NCI-H1105 (cell line): ENCODE results near the gene SUSD2.
"Not testable (repeated sequence)": the region's sequence is repeated elsewhere in the genome, so short reads cannot be mapped to it uniquely, and the experiment has no call there.

Experiments
- DNase-seq: peaks from one replicate; lab custom pipeline; 2025; lab: John Stamatoyannopoulos, UW

The SUSD2 gene, protein sequence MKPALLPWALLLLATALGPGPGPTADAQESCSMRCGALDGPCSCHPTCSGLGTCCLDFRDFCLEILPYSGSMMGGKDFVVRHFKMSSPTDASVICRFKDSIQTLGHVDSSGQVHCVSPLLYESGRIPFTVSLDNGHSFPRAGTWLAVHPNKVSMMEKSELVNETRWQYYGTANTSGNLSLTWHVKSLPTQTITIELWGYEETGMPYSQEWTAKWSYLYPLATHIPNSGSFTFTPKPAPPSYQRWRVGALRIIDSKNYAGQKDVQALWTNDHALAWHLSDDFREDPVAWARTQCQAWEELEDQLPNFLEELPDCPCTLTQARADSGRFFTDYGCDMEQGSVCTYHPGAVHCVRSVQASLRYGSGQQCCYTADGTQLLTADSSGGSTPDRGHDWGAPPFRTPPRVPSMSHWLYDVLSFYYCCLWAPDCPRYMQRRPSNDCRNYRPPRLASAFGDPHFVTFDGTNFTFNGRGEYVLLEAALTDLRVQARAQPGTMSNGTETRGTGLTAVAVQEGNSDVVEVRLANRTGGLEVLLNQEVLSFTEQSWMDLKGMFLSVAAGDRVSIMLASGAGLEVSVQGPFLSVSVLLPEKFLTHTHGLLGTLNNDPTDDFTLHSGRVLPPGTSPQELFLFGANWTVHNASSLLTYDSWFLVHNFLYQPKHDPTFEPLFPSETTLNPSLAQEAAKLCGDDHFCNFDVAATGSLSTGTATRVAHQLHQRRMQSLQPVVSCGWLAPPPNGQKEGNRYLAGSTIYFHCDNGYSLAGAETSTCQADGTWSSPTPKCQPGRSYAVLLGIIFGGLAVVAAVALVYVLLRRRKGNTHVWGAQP

GRCh38 chr22:24181088-24181995 lies at the start of gene SUSD2:
Gene SUSD2 (plus strand): TSS chr22:24181487. CDS start chr22:24181520, 33 bp downstream.
- no peak for DNase-seq

DNA sequence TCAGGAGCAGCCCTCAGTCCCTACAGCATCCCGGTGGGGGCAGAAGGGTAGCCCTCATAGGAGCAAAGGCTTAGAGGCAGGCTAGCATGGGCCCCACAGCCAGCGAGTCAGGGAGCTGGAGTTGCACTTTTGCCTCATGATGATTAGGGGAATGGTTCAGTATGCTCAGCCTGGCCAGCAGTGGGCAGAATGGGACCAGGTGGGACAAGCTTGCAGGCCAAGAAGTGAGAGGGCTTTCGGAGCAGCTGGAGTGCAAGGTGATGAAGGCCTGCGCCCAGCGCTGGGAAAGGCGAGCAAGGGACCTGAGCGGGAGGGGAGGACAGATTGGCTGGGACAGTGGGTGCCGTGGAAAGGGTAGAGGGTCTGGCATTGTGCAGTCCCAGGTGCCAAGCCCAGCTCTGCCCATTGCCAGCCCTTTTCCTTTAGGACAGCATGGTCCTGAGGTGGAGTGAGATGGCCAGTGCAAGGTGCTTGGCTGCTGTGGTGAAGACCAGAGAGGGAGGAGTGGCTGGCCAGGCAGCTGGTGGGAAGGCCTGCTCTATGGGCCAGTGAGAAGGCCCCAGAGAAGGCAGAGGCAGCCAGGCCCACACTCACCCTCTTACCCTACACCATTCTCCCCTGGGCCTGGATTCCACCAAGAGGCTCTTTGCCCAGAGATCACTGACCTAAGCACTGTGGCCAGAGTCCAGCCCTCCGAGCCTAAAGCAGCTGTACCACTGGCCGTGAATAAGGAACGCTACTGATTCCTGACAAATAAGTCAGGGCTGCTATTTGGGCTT lies 47.9 kb upstream of the SUSD2 start:
- no peak for DNase-seq

DNA sequence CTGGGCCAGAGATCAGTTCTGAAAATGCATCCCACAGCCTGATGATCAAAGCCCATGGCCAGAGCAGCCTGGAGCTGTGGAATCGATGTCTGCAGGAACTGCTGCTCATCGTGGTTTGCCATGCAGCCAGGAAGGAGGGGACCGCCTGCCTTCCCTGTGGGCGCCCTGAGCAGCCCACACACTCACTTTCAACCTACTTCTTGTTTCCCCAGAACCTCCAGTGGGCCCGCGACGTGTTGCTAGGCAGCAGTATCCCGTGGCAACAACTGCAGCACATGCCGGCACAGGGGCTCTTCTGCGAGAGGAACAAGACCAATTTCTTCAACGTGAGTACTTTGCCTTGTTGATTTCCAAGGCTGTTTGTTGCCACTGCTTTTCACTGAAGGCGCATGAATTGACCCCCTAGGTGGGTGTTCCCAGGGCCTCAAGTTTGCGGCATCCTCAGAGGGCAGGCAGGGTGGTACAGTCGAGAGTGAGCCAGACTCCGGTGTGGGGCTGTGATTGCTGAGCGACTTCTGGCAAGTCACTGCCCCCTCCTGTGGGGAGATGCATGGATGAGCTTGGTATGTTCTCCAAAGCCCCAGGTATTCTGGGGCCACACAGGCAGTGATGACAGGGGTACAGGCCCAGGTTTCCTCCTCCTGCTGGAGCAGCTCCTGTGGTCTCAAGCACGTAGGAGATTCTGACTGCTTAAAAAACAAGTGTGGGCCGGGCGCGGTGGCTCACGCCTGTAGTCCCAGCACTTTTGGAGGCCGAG lies 47.0 kb upstream of the SUSD2 start:
- DNase-seq: no peak

DNA sequence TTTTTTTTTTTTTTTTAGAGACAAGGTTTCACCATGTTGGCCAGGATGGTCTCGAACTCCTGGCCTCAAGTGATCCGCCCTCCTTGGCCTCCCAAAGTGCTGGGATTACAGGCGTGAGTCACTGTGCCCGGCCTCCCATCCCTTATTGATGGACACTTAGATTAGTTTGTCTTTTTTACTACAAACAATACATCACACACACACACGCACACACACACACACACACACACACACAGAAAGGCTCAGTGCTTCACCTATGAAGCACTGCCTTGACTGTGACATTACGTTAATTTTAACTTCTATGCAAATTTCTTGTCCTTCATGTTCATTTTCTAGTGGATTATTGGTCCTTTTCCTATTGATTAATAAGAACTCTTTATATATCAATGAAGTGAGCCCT lies 44.8 kb upstream of the SUSD2 start:
- DNase-seq: not testable (repeated sequence)

- no peak for DNase-seq
Measured at GRCh38 chr22:24137595-24137994, 43.7 kb upstream of the SUSD2 start.

- no peak for DNase-seq
Measured at GRCh38 chr22:24138649-24139420, 42.5 kb upstream of the SUSD2 start.

DNA sequence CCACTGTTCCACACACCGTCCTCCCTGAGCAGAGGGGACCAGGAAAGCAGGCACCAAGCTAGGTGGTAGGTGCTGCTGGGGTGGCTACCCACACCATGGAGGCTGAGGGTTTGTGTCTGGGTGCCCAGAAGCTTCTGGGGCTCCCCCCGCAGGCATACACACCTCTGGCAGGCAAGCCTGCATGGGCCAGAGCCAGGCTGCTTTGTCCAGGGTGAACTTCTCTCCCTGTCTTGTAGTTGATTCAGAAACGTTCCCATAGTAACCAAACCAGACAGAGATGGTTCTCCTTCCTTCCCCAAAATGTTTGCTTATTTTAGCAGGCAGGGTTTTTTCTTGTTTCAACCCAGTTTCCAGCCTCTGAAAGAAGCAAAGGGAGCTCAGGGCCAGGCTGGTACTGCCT lies 40.9 kb upstream of the SUSD2 start:
- DNase-seq: no peak

GRCh38 chr22:24141586-24141985 lies 39.7 kb upstream of the SUSD2 start:
- no peak for DNase-seq

DNA sequence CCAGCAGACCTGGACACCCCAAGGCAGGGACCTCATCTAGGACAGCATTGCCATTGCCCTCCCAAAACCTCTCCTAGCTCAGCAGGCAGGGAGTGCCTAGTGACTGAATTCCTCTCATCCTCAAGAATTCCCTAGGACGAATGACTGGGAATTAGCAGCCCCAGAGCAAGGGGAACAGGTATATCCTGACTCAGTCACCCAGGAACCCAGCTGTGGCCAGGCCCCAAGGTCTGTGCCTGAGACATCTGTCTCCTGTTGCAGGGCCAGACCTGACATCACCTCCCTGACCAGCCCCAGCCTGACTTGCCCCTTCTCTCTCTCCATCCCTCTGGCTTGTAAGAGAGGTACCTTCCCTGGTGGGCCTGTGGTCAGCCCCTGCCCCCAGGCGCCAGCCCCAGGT lies 39.0 kb upstream of the SUSD2 start:
- no peak for DNase-seq

- no peak for DNase-seq
Measured at GRCh38 chr22:24142831-24143230, 38.5 kb upstream of the SUSD2 start.

- DNase-seq: no peak
Measured at GRCh38 chr22:24144056-24144777, 37.1 kb upstream of the SUSD2 start.

DNA sequence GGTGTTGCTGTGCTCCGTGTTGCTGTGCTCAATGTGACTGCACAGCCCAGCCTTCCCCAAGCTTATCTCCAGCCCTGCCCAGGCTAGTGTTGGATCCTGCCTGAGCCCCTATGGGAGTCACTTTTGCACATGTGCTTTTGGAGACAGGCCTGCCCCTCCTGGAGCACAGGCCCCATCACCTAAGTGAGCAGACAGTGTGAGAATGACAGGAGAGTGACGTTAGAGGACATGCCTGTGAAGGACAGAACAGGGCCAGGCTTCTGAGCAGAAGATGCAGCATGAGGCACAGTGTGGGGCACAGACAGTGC lies 36.6 kb upstream of the SUSD2 start:
- no peak for DNase-seq

DNA sequence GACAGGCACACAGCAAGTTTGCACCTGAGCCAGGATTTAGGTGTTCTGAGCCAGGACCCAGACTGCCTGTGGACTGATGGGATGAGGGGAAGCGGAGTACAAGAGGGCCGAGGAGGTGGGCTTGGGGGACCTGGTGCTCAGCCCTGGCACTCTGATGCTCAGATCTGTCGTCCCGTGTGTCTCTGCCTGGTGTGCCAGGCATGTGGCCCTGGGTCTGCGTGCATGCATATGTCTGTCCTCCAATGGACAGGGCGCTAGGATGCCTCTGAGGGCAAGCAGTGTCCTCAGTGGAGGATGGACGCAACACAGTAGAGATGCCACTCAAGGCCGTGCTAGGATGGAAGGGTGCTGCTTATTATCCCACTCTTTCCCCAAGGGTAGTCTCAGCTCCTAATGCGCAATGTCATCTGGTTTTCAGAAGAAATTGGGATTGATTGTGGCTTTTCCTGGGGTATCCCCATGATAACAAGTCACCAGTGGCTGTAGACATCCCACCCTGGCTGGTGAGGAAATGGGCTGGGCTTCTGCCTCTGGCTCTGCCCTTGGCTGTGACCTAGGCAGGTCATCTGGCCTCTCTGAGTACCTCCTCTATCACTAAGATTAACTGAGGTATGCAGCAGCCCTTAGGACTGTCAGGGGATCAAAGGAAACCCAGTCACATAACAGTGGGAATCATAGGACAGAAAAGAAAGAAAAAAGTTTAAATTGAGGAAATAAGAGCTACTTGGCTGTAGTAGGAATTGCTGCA lies 35.7 kb upstream of the SUSD2 start:
- DNase-seq: no peak

- DNase-seq: no peak
Measured at GRCh38 chr22:24146194-24146616, 35.1 kb upstream of the SUSD2 start.

GRCh38 chr22:24146791-24147353 lies 34.4 kb upstream of the SUSD2 start:
- no peak for DNase-seq

DNA sequence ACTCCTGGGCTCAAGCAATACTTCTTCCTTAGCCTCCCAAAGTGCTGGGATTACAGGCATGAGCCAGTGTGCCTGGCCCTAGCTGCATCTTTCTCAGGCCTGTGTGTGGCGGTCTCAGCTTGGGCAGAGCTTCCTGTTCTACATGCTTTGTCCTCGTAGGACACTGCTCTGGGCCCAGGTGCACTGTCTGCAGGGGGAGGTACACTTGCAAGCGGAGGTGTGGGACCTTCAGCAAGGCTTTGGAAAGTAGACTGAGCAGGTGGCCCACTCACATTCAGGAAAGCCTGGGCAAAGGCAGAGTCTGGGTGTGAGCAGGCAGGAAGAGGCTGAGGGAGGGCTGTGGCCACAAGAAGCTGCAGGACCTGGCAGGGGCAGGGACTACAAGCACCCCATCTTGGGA lies 33.6 kb upstream of the SUSD2 start:
- DNase-seq: no peak

GRCh38 chr22:24148266-24149197 lies 32.8 kb upstream of the SUSD2 start:
- DNase-seq: no peak
